NCI-H187 (cell line): ENCODE results near the gene CILP2.

Experiments used
- DNase-seq, 2 experiments: peaks; one replicate each; lab custom pipeline; 2025; lab: John Stamatoyannopoulos, UW

Gene CILP2

GRCh38 chr19:19528721-19529490 is 9.2 kb upstream of the CILP2 start, which contains the start of gene YJEFN3:
Gene YJEFN3, plus strand, starts transcription at chr19:19528911. Its CDS starts 22 bp downstream, at chr19:19528933.
- DNase-seq: no peak

- no peak for DNase-seq
These were observed 8.2 kb upstream of the CILP2 start for GRCh38 chr19:19529783-19530422.

DNA sequence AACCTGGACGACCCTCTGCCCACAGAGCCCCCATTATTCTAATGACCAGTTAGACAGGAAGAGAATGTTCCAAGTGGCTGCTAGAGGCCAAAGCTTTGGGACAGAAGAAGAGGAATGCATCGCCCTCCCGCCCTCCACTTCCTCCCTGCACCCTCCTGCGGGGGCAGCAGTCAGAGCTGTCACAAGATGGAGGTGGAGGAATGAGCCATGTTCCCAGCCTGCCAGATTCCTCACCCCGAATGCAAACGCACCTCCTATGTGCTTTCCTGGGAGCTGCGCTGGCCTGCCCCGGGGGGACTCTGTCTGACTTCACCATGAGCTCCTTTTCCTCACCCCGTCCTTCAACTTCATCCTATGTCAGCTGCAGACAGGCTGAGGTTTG is 7.7 kb upstream of the CILP2 start:
- no peak for DNase-seq

- DNase-seq: no peak
These were observed 7.2 kb upstream of the CILP2 start for GRCh38 chr19:19530889-19531288.

DNA sequence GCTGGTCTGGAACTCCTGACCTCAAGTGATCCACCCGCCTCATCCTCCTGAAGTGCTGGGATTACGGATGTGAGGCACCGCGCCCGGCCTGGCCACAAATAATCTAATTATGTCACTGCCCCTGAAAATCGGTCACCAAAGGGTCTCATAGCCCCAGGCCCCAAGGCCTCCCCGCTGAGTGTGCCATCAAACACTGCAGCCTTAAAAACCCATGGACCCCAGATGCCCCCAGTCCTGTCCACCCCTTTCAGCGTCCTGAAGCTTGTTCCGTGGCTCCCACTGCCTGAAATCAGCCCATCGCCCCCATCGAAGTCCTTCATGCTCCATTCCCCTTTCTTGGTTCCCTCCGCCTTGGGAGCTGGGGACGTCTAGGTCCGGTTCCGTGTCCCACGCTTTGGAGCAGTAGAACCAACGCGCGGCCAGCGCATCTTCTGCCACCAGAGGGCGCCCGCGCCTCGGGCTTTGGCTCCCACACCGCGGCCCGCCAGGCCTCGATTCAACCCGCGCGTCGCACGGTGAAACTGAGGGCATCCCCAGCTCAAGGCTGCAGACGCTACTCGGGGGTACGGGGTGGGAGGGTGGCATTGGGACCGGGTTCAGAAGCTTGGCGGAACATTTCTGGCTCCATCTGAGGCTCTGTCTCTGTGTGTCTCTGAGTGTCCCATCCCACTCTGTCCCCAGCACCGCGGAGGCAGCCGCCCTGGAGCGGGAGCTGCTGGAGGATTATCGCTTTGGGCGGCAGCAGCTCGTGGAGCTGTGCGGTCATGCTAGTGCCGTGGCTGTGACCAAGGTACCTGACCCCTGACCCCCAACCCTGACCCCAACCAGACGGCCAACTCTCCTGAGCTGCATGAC is 5.9 kb upstream of the CILP2 start:
- peak in 1 of 2 experiments; percentile 4 for DNase-seq

GRCh38 chr19:19532806-19533701 is 5.0 kb upstream of the CILP2 start:
- DNase-seq: no peak

DNA sequence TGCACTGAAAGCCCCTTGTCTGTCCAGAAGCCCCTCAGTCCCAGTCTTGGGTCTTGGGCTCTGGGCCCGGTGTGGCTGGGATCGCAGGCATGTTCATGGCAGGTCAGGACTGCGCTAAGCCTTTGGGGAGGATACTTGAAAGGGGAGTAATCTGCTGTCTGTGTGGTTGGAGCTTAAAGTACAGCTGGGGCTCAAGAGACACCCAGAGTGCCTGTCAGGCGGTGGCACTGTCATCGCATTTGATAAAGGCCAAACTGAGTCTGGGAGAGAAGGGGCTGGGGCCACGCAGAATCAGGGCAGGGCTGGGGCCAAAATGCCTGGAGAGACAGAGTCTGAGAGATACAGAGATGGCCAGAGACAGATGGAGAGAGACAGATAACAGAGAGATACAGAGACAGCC is 4.2 kb upstream of the CILP2 start:
- no peak for DNase-seq

- DNase-seq: no peak
These were observed 3.4 kb upstream of the CILP2 start for GRCh38 chr19:19534556-19535265.

DNA sequence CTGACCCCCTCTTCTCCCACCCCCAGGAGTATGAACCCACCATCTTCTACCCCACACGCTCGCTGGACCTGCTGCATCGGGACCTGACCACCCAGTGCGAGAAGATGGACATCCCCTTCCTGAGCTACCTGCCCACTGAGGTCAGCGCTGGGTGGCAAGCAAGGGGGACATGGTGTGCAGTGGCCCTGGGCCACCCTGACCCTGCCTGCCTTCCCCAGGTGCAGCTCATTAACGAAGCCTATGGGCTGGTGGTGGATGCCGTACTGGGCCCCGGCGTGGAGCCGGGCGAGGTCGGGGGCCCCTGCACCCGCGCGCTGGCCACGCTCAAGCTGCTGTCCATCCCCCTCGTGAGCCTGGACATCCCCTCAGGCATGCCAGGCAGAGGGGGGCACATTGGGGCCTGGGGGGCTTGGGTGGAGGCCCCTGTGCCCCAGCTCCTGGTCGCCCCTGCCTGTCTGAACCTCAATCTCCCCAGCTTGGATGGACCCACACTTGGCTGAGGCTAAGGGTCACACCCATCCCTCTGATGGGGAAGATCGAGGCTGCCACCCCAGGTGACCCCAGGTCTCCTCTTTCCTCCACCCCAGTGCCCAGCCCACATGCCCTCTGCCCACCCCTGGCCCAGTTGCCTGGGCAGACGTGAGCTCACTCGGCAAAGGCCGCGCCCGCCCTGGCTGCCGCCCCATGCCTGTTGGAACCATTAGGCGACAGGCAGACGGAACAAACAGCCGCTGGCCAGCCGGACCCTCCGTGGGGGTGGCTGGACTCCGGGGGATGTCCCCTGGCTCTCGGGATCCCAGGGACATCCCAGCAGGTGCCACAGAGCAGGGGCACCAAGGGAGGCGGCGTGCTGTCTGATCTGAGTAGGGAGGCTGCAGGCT is 2.5 kb upstream of the CILP2 start:
- DNase-seq: no peak

GRCh38 chr19:19537075-19538048 is 703 bp upstream of the CILP2 start:
- no peak for DNase-seq

DNA sequence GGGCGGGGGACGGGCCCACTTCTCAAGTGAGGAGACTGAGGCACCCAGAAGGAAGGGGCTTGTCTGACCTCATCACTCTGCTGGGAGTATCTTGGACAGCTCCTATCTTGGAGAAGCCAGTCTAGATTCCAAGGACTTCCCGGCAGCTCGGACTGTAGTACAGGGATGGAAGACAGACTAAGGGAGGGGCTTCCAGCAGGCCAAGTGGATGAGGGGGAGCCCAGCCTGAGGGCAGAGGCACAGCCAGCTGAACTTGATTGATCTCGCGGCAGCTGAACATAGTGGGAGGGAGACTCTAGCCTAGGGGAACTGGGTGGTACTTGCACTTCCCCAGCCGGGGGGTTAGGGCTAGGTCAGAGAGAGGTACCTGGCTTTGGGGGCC is 711 bp downstream of the CILP2 start:
- DNase-seq: no peak

- DNase-seq: no peak
These were observed 1.6 kb downstream of the CILP2 start for GRCh38 chr19:19539698-19540063.

GRCh38 chr19:19540064-19540714 is 2.1 kb downstream of the CILP2 start:
- DNase-seq: no peak

DNA sequence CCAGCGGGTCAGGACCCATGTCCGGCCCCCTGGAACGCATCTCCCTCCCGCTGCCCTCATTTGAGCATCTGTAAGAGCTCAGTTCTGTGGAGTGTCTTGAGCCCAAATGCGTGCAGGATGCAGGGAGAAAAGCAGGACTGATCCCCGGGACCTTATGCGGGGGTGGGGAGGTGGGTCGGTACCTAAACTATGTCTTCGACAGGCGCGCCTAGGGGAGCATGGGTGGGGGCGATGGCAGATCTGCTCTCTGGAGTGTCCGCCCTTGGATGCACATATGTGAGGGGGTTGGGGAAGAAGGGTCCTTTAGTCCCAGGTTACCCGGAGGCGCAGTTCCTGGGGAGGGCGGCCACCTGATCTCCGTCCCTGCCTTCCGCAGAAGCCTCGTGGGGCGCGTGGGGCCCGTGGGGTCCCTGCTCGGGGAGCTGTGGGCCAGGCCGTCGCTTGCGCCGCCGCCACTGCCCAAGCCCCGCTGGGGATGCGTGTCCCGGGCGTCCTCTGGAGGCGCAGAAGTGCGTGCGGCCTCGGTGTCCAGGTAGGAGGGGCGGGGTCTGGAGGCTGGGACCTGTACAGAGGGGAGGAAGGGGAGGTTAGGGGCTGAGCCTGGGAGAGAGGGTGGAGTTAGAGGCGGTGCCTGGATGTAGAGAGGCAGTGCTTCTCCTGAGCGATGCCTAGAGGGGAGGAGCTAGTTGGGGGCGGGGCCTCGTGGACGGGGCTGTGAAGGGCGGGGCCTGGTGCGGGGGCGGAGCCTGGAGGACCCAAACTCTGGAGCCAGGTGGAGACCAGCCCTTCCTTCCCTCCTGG is 2.9 kb downstream of the CILP2 start:
- no peak for DNase-seq

- no peak for DNase-seq
These were observed 3.6 kb downstream of the CILP2 start for GRCh38 chr19:19541616-19542015.

DNA sequence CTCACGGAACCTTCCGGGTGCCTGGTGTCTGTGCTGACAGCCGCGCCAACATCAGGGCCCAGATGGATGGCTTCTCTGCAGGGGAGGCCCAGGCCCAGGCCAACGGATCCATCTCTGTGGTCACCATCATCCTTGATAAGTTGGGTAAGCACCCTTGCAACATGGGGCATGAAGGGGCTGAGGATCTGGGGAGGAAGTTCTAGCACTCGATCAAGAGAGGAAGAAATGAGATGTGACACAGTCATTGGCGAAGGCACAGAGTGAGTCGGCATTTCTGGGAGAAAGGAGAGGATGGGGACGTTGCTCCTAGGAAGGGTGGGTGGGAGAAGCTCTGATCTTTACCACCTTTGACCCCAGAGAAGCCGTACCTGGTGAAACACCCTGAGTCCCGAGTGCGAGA is 4.4 kb downstream of the CILP2 start:
- no peak for DNase-seq

DNA sequence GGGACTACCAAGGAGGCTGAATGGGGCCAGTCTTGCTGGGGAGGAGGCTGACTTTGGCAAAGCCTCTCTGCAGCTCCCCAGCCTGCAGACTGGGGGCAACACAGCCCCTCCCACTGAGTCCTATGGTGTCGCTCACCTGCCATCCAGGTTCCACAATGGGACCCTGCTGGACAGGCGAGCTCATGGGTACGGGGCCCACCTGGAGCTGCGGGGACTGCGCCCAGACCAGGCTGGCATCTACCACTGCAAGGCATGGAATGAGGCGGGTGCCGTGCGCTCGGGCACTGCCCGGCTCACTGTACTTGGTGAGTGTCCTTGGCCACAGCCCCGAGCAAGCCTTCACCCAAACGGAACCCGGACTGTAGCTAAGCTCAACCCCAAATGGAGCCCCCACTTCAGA is 5.0 kb downstream of the CILP2 start:
- DNase-seq: no peak

- DNase-seq: no peak
These were observed 5.6 kb downstream of the CILP2 start for GRCh38 chr19:19543640-19544039.
